Measurements from ENCODE around the gene ADAMTS9. TPM values are rescaled to one million over a fixed set of nuclear protein-coding genes. Genes with fewer than 3 reads are reported as not detected.

Gene ADAMTS9
- total and polyA plus RNA-seq, 7 donors, result 6.7 to 65.8 (median 16.1) TPM

GRCh38 chr3:64621726-64622395 is 65.9 kb downstream of the ADAMTS9 start:
- ATAC-seq, result no peak
- Histone ChIP-seq H3K4me1 (peaks cover 24% of the 10 kb centered on the region), H3K4me3 (no peak overlapping the region), H3K27me3 (ENCODE audit: insufficient read depth in 3 of 3, low read length in 2 of 3) (no peaks in the 10 kb centered on the region), H3K27ac (no peak overlapping the region), H3K36me3 (ENCODE audit: insufficient read depth in 1 of 2, low read depth in 1 of 2) (peaks cover 17 to 41% of the 10 kb centered on the region in 2 donors), H3K9me3 (no peaks in the 10 kb centered on the region)
- intact Hi-C loops (cut with DNase I), result no loop called here
- 92 to 95% (median 93%) methylated on average over 8 of the region's 8 CpGs for WGBS, 3 donors
- TF ChIP-seq CTCF (IDR thresholded peaks at IDR 0.05), result no peak
- no peak for DNase-seq

- no peak for TF ChIP-seq CTCF (IDR thresholded peaks at IDR 0.05)
- ATAC-seq (no peak), DNase-seq (no peak)
- WGBS, 3 donors, result 97 to 98% (median 98%) methylated on average over 8 of the region's 8 CpGs
- Histone ChIP-seq H3K4me3 (no peak overlapping the region), H3K9me3 (no peaks in the 10 kb centered on the region), H3K4me1 (peaks cover 28% of the 10 kb centered on the region), H3K27ac (no peak overlapping the region), H3K27me3 (ENCODE audit: insufficient read depth in 3 of 3, low read length in 2 of 3) (no peaks in the 10 kb centered on the region), H3K36me3 (ENCODE audit: insufficient read depth in 1 of 2, low read depth in 1 of 2) (peaks cover 19 to 35% of the 10 kb centered on the region in 2 donors)
- intact Hi-C loops (cut with DNase I), result no loop called here
Observed at GRCh38 chr3:64621275-64621674, 66.5 kb downstream of the ADAMTS9 start.

GRCh38 chr3:64620020-64620419 is 67.8 kb downstream of the ADAMTS9 start:
- no peak for DNase-seq
- intact Hi-C loops (cut with DNase I), result no loop called here
- Histone ChIP-seq H3K27ac (no peak overlapping the region), H3K27me3 (ENCODE audit: insufficient read depth in 3 of 3, low read length in 2 of 3) (no peaks in the 10 kb centered on the region), H3K36me3 (ENCODE audit: insufficient read depth in 1 of 2, low read depth in 1 of 2) (peaks cover 20 to 35% of the 10 kb centered on the region in 2 donors), H3K4me1 (peaks cover 39% of the 10 kb centered on the region), H3K4me3 (no peak overlapping the region), H3K9me3 (no peaks in the 10 kb centered on the region)
- WGBS, 3 donors, result 80 to 97% (median 87%) methylated on average over 1 of the region's 1 CpG
- ATAC-seq, result no peak
- TF ChIP-seq CTCF (IDR thresholded peaks at IDR 0.05), result no peak

DNA sequence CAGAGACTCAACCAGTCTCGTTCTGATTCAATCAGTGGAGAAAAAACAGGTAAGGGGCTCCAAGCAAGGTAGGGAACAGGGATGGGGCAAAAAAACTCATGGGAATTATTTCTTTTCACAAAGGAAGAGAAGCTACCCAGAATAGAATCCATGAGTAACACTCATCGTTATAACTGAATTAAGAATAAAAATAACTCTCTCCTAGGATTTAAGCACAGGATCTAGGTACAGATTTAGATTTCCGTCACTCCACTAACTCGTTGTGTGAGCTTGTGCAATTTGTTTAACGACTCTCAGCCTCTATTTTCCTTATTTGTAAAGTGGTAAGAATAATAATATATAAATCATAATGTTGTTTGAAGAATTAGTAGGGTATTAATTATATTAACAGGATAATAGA is 68.6 kb downstream of the ADAMTS9 start:
- DNase-seq (no peak), ATAC-seq (peak; percentile 55 to 92 (median 68))
- Histone ChIP-seq H3K4me3 (no peak overlapping the region), H3K27ac (peak overlapping the region; percentile 48), H3K27me3 (ENCODE audit: insufficient read depth in 3 of 3, low read length in 2 of 3) (no peaks in the 10 kb centered on the region), H3K9me3 (no peaks in the 10 kb centered on the region), H3K4me1 (peaks cover 36% of the 10 kb centered on the region), H3K36me3 (ENCODE audit: insufficient read depth in 1 of 2, low read depth in 1 of 2) (peaks cover 22 to 41% of the 10 kb centered on the region in 2 donors)
- no peak for TF ChIP-seq CTCF (IDR thresholded peaks at IDR 0.05)
- intact Hi-C loops (cut with DNase I), result no loop called here
- WGBS, 3 donors, result 29 to 41% (median 38%) methylated on average over 5 of the region's 5 CpGs

DNA sequence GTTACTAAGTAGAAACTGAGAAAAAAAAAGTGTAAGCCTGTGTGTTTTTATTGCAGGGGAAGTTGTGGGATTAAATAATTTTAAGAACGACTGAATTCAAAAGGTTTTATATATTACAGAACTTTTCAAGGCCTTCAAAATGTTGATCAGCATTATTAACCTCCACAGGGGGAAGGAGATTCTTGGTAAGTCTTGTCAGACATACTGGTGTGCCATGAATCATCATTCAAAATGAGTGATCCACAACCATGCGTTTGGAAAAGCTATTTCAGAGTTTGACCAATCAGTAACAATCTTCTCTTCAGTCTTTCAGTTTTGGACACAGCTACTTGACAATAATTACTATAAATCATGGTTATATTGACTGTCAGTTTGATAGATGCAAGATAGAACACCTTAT is 70.2 kb downstream of the ADAMTS9 start:
- whole genome bisulfite sequencing, 3 donors, result 51 to 67% (median 55%) methylated on average over 2 of the region's 2 CpGs
- intact Hi-C loops (cut with DNase I), result no loop called here
- ATAC-seq (no peak), DNase-seq (no peak)
- no peak for TF ChIP-seq CTCF (IDR thresholded peaks at IDR 0.05)
- peaks cover 17 to 41% of the 10 kb centered on the region in 2 donors for H3K36me3 ChIP-seq (ENCODE audit: insufficient read depth in 1 of 2, low read depth in 1 of 2)
- H3K27me3 ChIP-seq (ENCODE audit: insufficient read depth in 3 of 3, low read length in 2 of 3), result no peaks in the 10 kb centered on the region
- no peaks in the 10 kb centered on the region for H3K9me3 ChIP-seq
- H3K4me1 ChIP-seq, result peaks cover 40% of the 10 kb centered on the region
- no peak overlapping the region for H3K4me3 ChIP-seq
- H3K27ac ChIP-seq, result peak overlapping the region; percentile 48
